NCI-H345 treated with DMSO at 0.1 percent for 48 hours (cell line): ENCODE results near the gene OAS3.

ENCODE experiments used
- DNase-seq: peaks from one replicate; lab custom pipeline; 2025; ENCODE audit not compliant: unreplicated experiment; lab: John Stamatoyannopoulos, UW

Gene OAS3

DNA sequence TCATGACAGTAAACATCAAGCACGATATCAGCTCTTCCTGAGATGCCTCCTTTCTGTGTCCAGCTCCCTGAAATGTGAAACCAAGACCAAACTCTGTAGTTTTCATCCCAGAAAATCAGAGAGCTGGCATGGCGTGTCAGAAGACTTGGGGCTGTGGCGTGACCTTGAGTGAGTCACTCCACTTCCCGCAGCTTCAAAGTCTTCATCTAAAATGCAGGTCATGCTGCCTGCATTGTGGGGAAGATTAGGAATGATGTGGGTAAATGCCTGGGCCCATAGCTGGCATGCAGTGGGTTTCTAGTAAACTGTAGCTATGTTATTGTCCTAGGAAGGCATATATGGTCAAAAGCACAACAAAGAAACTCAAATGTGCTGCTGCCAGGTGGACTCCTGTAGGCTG is 68.9 kb downstream of the OAS3 start:
- no peak for DNase-seq

GRCh38 chr12:113010701-113011100 is 72.4 kb downstream of the OAS3 start:
- DNase-seq = no peak

DNA sequence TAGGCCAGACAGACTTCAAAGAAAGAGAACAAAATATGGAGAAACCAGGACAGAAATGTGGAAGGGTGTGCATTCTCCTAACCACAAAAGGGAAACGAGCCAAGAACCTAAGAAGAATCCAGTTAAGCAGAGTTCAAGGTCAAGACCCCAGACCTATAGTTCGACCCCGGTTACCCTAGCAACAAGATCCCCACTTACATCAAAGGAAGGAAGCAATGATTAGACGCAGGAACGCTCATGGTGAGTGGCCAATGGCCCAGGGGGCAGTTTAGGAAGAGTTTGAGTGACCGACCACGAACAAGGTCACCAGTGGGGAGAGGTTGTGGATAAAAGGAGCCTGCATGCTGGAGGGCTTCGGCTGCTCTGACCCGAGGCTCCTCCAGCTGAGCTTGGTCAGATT is 76.3 kb downstream of the OAS3 start:
- DNase-seq = no peak

- DNase-seq = no peak
Observed at GRCh38 chr12:113016796-113017195, 78.5 kb downstream of the OAS3 start.

GRCh38 chr12:113019025-113019424 is 80.8 kb downstream of the OAS3 start:
- DNase-seq = no peak

DNA sequence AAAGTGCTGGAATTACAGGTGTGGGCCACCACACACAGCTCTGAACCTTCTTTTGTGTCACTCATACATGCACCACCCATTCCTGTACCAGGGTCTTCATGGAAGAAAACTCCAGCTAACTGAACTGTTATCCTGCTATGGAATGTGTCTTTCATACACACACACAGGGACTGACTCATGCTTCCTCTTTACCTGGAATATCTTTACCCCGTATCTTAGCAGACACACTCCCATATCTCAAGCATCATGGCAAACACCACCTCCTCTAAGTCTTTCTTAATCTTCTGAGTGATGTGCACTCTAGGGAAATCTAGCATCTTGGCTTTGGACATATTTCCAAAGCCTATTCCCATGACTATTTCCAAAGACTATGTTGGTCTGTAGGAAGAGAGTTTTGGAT is 83.2 kb downstream of the OAS3 start:
- DNase-seq = no peak
